IPS-18a (cell line): ENCODE measurements around the gene TDP1.

Experiments
- H3K27ac ChIP-seq: one replicate; pipeline ENCODE4 v1.5.1; 2013; ENCODE audit warnings: low read length
- H3K27me3 ChIP-seq: one replicate; pipeline ENCODE4 v1.6.1; 2013; ENCODE audit warnings: mild to moderate bottlenecking, low read length; ENCODE audit not compliant: control insufficient read depth, insufficient read depth
- H3K36me3 ChIP-seq: one replicate; pipeline ENCODE4 v1.6.1; 2013; ENCODE audit warnings: low read depth, low read length; ENCODE audit not compliant: control insufficient read depth
- H3K4me1 ChIP-seq: one replicate; pipeline ENCODE4 v1.6.1; 2013; ENCODE audit warnings: low read depth, low read length; ENCODE audit not compliant: control insufficient read depth
- H3K4me3 ChIP-seq: one replicate; pipeline ENCODE4 v1.5.1; 2013; ENCODE audit warnings: low read length
- H3K9ac ChIP-seq: one replicate; pipeline ENCODE4 v1.6.1; 2013; ENCODE audit warnings: mild to moderate bottlenecking, low read length, moderate library complexity
- H3K9me3 ChIP-seq: one replicate; pipeline ENCODE4 v1.6.1; 2013; ENCODE audit warnings: low read depth, low read length; ENCODE audit not compliant: control insufficient read depth

The TDP1 gene

GRCh38 chr14:89918721-89919120 lies 37.0 kb upstream of the TDP1 start:
- peaks cover 4% of the 10 kb centered on the region for H3K4me1 ChIP-seq
- no peak overlapping the region for H3K4me3 ChIP-seq
- no peaks in the 10 kb centered on the region for H3K9me3 ChIP-seq
- H3K9ac ChIP-seq, result no peak overlapping the region
- H3K27me3 ChIP-seq, result no peaks in the 10 kb centered on the region
- no peaks in the 10 kb centered on the region for H3K36me3 ChIP-seq
- no peak overlapping the region for H3K27ac ChIP-seq

- H3K36me3 ChIP-seq, result no peaks in the 10 kb centered on the region
- no peaks in the 10 kb centered on the region for H3K27me3 ChIP-seq
- H3K27ac ChIP-seq, result no peak overlapping the region
- H3K4me3 ChIP-seq, result no peak overlapping the region
- H3K9me3 ChIP-seq, result no peaks in the 10 kb centered on the region
- peaks cover 2% of the 10 kb centered on the region for H3K4me1 ChIP-seq
- no peak overlapping the region for H3K9ac ChIP-seq
These were observed 35.7 kb upstream of the TDP1 start for GRCh38 chr14:89920056-89920455.

GRCh38 chr14:89921346-89921745 lies 34.4 kb upstream of the TDP1 start:
- H3K9ac ChIP-seq, result no peak overlapping the region
- H3K36me3 ChIP-seq, result no peaks in the 10 kb centered on the region
- no peak overlapping the region for H3K27ac ChIP-seq
- no peaks in the 10 kb centered on the region for H3K4me1 ChIP-seq
- H3K4me3 ChIP-seq, result no peak overlapping the region
- no peaks in the 10 kb centered on the region for H3K9me3 ChIP-seq
- no peaks in the 10 kb centered on the region for H3K27me3 ChIP-seq

GRCh38 chr14:89922031-89922907 lies 33.5 kb upstream of the TDP1 start:
- Histone ChIP-seq H3K27me3 (no peaks in the 10 kb centered on the region), H3K36me3 (no peaks in the 10 kb centered on the region), H3K9me3 (no peaks in the 10 kb centered on the region), H3K4me1 (no peaks in the 10 kb centered on the region), H3K27ac (no peak overlapping the region), H3K4me3 (no peak overlapping the region), H3K9ac (no peak overlapping the region)

- no peak overlapping the region for H3K27ac ChIP-seq
- no peak overlapping the region for H3K4me3 ChIP-seq
- no peaks in the 10 kb centered on the region for H3K36me3 ChIP-seq
- no peak overlapping the region for H3K9ac ChIP-seq
- H3K9me3 ChIP-seq, result no peaks in the 10 kb centered on the region
- H3K27me3 ChIP-seq, result no peaks in the 10 kb centered on the region
- H3K4me1 ChIP-seq, result no peaks in the 10 kb centered on the region
These were observed 31.5 kb upstream of the TDP1 start for GRCh38 chr14:89924268-89924667.

GRCh38 chr14:89926694-89927093 lies 29.0 kb upstream of the TDP1 start:
- Histone ChIP-seq H3K4me1 (no peaks in the 10 kb centered on the region), H3K36me3 (no peaks in the 10 kb centered on the region), H3K27me3 (no peaks in the 10 kb centered on the region), H3K9ac (no peak overlapping the region), H3K9me3 (no peaks in the 10 kb centered on the region), H3K27ac (no peak overlapping the region), H3K4me3 (no peak overlapping the region)

- Histone ChIP-seq H3K9ac (no peak overlapping the region), H3K9me3 (no peaks in the 10 kb centered on the region), H3K27me3 (no peaks in the 10 kb centered on the region), H3K4me3 (no peak overlapping the region), H3K27ac (no peak overlapping the region), H3K4me1 (no peaks in the 10 kb centered on the region), H3K36me3 (no peaks in the 10 kb centered on the region)
These were observed 28.4 kb upstream of the TDP1 start for GRCh38 chr14:89927186-89927865.

GRCh38 chr14:89933002-89933401 lies 22.7 kb upstream of the TDP1 start:
- H3K27ac ChIP-seq, result no peak overlapping the region
- H3K4me3 ChIP-seq, result no peak overlapping the region
- no peaks in the 10 kb centered on the region for H3K36me3 ChIP-seq
- H3K9me3 ChIP-seq, result no peaks in the 10 kb centered on the region
- H3K9ac ChIP-seq, result no peak overlapping the region
- no peaks in the 10 kb centered on the region for H3K27me3 ChIP-seq
- H3K4me1 ChIP-seq, result no peaks in the 10 kb centered on the region

DNA sequence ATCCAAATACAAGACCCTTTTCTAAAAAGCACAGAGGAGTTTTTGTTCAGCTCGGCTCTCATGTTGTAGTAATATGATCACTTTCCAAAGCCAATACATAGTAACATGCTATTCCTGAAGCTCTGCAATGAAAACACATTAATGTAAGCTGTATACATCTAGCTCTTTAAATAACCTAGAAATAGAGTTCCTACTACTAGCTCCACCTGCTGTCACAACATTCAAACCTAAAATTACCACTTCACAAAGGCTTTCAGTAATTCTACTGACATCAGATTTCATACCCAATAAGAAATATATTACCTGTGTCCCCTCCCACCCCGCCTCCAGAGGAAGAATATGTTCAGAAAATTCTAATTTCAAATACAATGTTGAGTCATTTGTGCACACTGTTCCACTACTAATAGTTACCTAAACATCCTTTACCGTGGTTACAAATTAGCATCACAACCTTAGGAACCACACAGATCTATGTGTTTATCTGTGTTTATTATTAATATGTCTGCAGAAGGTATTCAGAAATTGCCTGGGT lies 19.0 kb upstream of the TDP1 start:
- Histone ChIP-seq H3K27ac (no peak overlapping the region), H3K4me1 (no peaks in the 10 kb centered on the region), H3K4me3 (no peak overlapping the region)

GRCh38 chr14:89941830-89942377 lies 13.8 kb upstream of the TDP1 start:
- Histone ChIP-seq H3K9me3 (no peaks in the 10 kb centered on the region), H3K4me3 (no peak overlapping the region), H3K36me3 (no peaks in the 10 kb centered on the region), H3K27me3 (no peaks in the 10 kb centered on the region), H3K4me1 (no peaks in the 10 kb centered on the region), H3K9ac (no peak overlapping the region), H3K27ac (no peak overlapping the region)

More for the DNA sequence above, 19.0 kb upstream of the TDP1 start:
- no peaks in the 10 kb centered on the region for H3K27me3 ChIP-seq
- no peaks in the 10 kb centered on the region for H3K9me3 ChIP-seq
- no peaks in the 10 kb centered on the region for H3K36me3 ChIP-seq
- H3K9ac ChIP-seq, result no peak overlapping the region

DNA sequence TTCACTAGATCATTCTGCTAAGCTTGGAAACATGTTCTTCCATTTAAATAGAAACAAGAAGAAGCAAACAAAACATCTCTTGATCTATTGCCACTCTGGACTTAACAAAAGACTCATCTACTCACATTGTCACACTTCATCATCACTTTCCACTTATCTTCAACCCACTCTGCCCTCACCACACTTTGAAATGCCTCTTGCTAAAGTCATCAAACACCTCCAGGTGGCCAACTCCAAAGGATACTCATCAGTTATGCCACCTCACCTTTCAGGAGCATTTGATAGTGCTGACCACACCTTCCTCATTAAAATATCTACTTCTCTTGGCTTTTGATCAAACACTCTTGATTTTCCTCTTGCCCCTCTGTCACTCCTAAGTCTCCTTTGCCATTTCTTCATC lies 8.4 kb upstream of the TDP1 start:
- no peaks in the 10 kb centered on the region for H3K36me3 ChIP-seq
- H3K9me3 ChIP-seq, result no peaks in the 10 kb centered on the region
- no peaks in the 10 kb centered on the region for H3K4me1 ChIP-seq
- no peak overlapping the region for H3K27ac ChIP-seq
- H3K27me3 ChIP-seq, result no peaks in the 10 kb centered on the region
- H3K9ac ChIP-seq, result no peak overlapping the region
- no peak overlapping the region for H3K4me3 ChIP-seq
